Liver (tissue), 9 donors: ENCODE results near the gene WNT2. TPM values are rescaled to one million over a fixed set of nuclear protein-coding genes. Genes with fewer than 3 reads are reported as not detected.

Experiments used
- DNase-seq: peaks from one replicate; pipeline ENCODE4 v3.0.0-alpha.2; 2017; ENCODE audit warnings: low spot score
- H3K27ac ChIP-seq, 2 donors: one replicate each; pipeline ENCODE4 v1.7.0; 2013; ENCODE audit warnings: inconsistent platforms in 2 of 2, low read length in 2 of 2, control low read depth in 1 of 2, low read depth in 1 of 2, mild to moderate bottlenecking in 1 of 2
- H3K27me3 ChIP-seq, 4 donors: one replicate each; pipeline versions ENCODE4 v1.6.1 to v1.7.0; 2013; ENCODE audit warnings: low read length in 3 of 4, inconsistent platforms in 1 of 4, mild to moderate bottlenecking in 1 of 4, moderate library complexity in 1 of 4; ENCODE audit not compliant: control insufficient read depth in 4 of 4, insufficient read depth in 4 of 4
- H3K36me3 ChIP-seq, 4 donors: one replicate each; pipeline versions ENCODE4 v1.6.1 to v1.7.0; 2013; ENCODE audit warnings: low read length in 3 of 4, mild to moderate bottlenecking in 3 of 4, low read depth in 1 of 4, moderate library complexity in 1 of 4; ENCODE audit not compliant: control insufficient read depth in 4 of 4, insufficient read depth in 3 of 4
- H3K4me1 ChIP-seq, 4 donors: one replicate each; pipeline versions ENCODE4 v1.6.1 to v1.7.0; 2013; ENCODE audit warnings: low read length in 3 of 4, mild to moderate bottlenecking in 3 of 4, moderate library complexity in 1 of 4; ENCODE audit not compliant: control insufficient read depth in 4 of 4, insufficient read depth in 4 of 4
- H3K4me3 ChIP-seq, 3 donors: one replicate each; pipeline versions ENCODE4 v1.6.1 to v1.7.0; 2013; ENCODE audit warnings: low read length in 3 of 3, control low read depth in 1 of 3, low read depth in 1 of 3, mild to moderate bottlenecking in 1 of 3
- H3K9ac ChIP-seq, 2 donors: one replicate each; pipeline ENCODE4 v1.7.0; 2013; ENCODE audit warnings: low read length in 2 of 2, mild to moderate bottlenecking in 2 of 2, moderate library complexity in 2 of 2, control low read depth in 1 of 2, low read depth in 1 of 2
- H3K9me3 ChIP-seq, 4 donors: one replicate each; pipeline versions ENCODE4 v1.6.1 to v1.7.0; 2013; ENCODE audit warnings: low read length in 3 of 4; ENCODE audit not compliant: control insufficient read depth in 4 of 4
- ATF3 ChIP-seq: IDR thresholded peaks from 2 replicates; pipeline ENCODE4 v1.6.1; 2016; ENCODE audit warnings: antibody characterized with exemption
- CTCF ChIP-seq: fragments of 150-350 bp; IDR thresholded peaks from 2 replicates; pipeline ENCODE4 v1.5.1; 2017; ENCODE audit warnings: improper control_type of control experiment, low read depth, low read length; ENCODE audit not compliant: missing input control
- EGR1 ChIP-seq, 2 donors: IDR thresholded peaks; 2 replicates each; pipeline ENCODE4 v1.6.1; 2016 to 2018; ENCODE audit warnings: antibody characterized with exemption in 2 of 2, low read depth in 2 of 2
- FOXA1 ChIP-seq: IDR thresholded peaks from 2 replicates; pipeline ENCODE4 v1.6.1; 2016; ENCODE audit warnings: antibody characterized with exemption
- FOXA2 ChIP-seq: IDR thresholded peaks from 2 replicates; pipeline ENCODE4 v1.6.1; 2016; ENCODE audit warnings: antibody characterized with exemption
- GABPA ChIP-seq, 2 donors: IDR thresholded peaks in 1 of 2; conservative IDR thresholded peaks in 1 of 2; 2 replicates each; pipeline ENCODE4 v1.6.1; 2016; ENCODE audit warnings: antibody characterized with exemption in 2 of 2, mild to moderate bottlenecking in 1 of 2, moderate library complexity in 1 of 2
- HNF4A ChIP-seq, 2 donors: conservative IDR thresholded peaks; 2 replicates each; pipeline ENCODE4 v1.6.1; 2016; ENCODE audit warnings: antibody characterized with exemption in 2 of 2, mild to moderate bottlenecking in 2 of 2
- HNF4G ChIP-seq: IDR thresholded peaks from 2 replicates; pipeline ENCODE4 v1.6.1; 2016; ENCODE audit warnings: antibody characterized with exemption
- JUND ChIP-seq, 2 donors: IDR thresholded peaks; 2 replicates each; pipeline ENCODE4 v1.6.1; 2016; ENCODE audit warnings: antibody characterized with exemption in 2 of 2
- MAX ChIP-seq: IDR thresholded peaks from 2 replicates; pipeline ENCODE4 v1.6.1; 2016; ENCODE audit warnings: antibody characterized with exemption
- NR2F2 ChIP-seq: IDR thresholded peaks from 2 replicates; pipeline ENCODE4 v1.6.1; 2016; ENCODE audit warnings: antibody characterized with exemption
- RAD21 ChIP-seq, 2 donors: IDR thresholded peaks; 2 replicates each; pipeline ENCODE4 v1.6.1; 2016; ENCODE audit warnings: antibody characterized with exemption in 2 of 2, mild to moderate bottlenecking in 2 of 2
- REST ChIP-seq: IDR thresholded peaks from 2 replicates; pipeline ENCODE4 v1.6.1; 2016; ENCODE audit warnings: antibody characterized with exemption, mild to moderate bottlenecking
- RXRA ChIP-seq, 2 donors: IDR thresholded peaks; 2 replicates each; pipeline ENCODE4 v1.6.1; 2017 to 2018; ENCODE audit warnings: antibody characterized with exemption in 2 of 2, mild to moderate bottlenecking in 1 of 2
- SP1 ChIP-seq: IDR thresholded peaks from 2 replicates; pipeline ENCODE4 v1.6.1; 2018; ENCODE audit warnings: antibody characterized with exemption, mild to moderate bottlenecking
- TAF1 ChIP-seq: conservative IDR thresholded peaks from 2 replicates; pipeline ENCODE4 v1.6.1; 2016; ENCODE audit warnings: antibody characterized with exemption, mild to moderate bottlenecking
- YY1 ChIP-seq: IDR thresholded peaks from 2 replicates; pipeline ENCODE4 v1.6.1; 2016; ENCODE audit warnings: antibody characterized with exemption, mild to moderate bottlenecking
- WGBS: extraction: QIAGEN DNeasy Blood & Tissue Kit; methylation state at CpG from one replicate; pipeline ENCODE4 v1.1.7; 2013; 5-methylcytosine and 5-hydroxymethylcytosine counted together
- polyA plus RNA-seq, 2 donors: library from polyadenylated mRNA; stranded (reverse) in 1 of 2; unstranded in 1 of 2; fragments of 200-250 nt in 1 of 2; fragments of >200 nt in 1 of 2; fragmentation: Nextera tagmentation in 1 of 2; extraction: Ambion mirVana in 1 of 2; gene quantifications; one replicate each; pipeline versions ENCODE4 v1.2.1 to v1.2.3, GENCODE V29; 2013 to 2015
- total RNA-seq, 2 donors: library from RNA; depleted of rRNA; stranded (reverse); fragments of >200 nt; gene quantifications; one replicate each; pipeline ENCODE4 v1.2.3, GENCODE V29; 2014
- donor health status: healthy.
- donor health status: healthy.
- donor health status: healthy.
- donor health status: healthy.
- donor health status: healthy.

WNT2 gene
- total and polyA plus RNA-seq, 4 donors = 1.1 to 2.0 (median 1.6) TPM

GRCh38 chr7:117283371-117283770, 39.5 kb downstream of the WNT2 start:
- WGBS = 83% methylated on average over 3 of the region's 3 CpGs
- Histone ChIP-seq H3K27me3 (no peaks in the 10 kb centered on the region), H3K4me3 (no peak overlapping the region), H3K9ac (no peak overlapping the region), H3K9me3 (no peaks in the 10 kb centered on the region), H3K27ac (no peak overlapping the region), H3K4me1 (no peaks in the 10 kb centered on the region), H3K36me3 (no peaks in the 10 kb centered on the region)
- no peak for DNase-seq
- no peak for TF ChIP-seq MAX
- no peak for TF ChIP-seq EGR1 (IDR thresholded peaks at IDR 0.05; ENCODE audit: low read depth in 2 of 2)
- TF ChIP-seq SP1 = no peak
- TF ChIP-seq HNF4G = no peak
- TF ChIP-seq YY1 = no peak
- no peak for TF ChIP-seq HNF4A (conservative IDR thresholded peaks at IDR 0.05)
- no peak for TF ChIP-seq FOXA2
- TF ChIP-seq RAD21 (IDR thresholded peaks at IDR 0.05) = no peak
- TF ChIP-seq TAF1 = no peak
- no peak for TF ChIP-seq JUND (IDR thresholded peaks at IDR 0.05)
- TF ChIP-seq NR2F2 = no peak
- TF ChIP-seq GABPA (IDR thresholded peaks at IDR 0.05 in 1 of 2, conservative IDR thresholded peaks at IDR 0.05 in 1 of 2) = no peak
- TF ChIP-seq REST = no peak
- TF ChIP-seq ATF3 = no peak
- TF ChIP-seq CTCF = no peak
- TF ChIP-seq FOXA1 = no peak

- Histone ChIP-seq H3K4me1 (no peaks in the 10 kb centered on the region), H3K27me3 (no peaks in the 10 kb centered on the region), H3K4me3 (no peak overlapping the region), H3K9me3 (no peaks in the 10 kb centered on the region), H3K27ac (no peak overlapping the region), H3K9ac (no peak overlapping the region), H3K36me3 (no peaks in the 10 kb centered on the region)
- no peak for DNase-seq
- TF ChIP-seq MAX (no peak), REST (no peak), YY1 (no peak), SP1 (no peak), JUND (IDR thresholded peaks at IDR 0.05) (no peak), FOXA2 (no peak), HNF4A (conservative IDR thresholded peaks at IDR 0.05) (no peak), CTCF (no peak), FOXA1 (no peak), GABPA (IDR thresholded peaks at IDR 0.05 in 1 of 2, conservative IDR thresholded peaks at IDR 0.05 in 1 of 2) (no peak), ATF3 (no peak), NR2F2 (no peak), RXRA (IDR thresholded peaks at IDR 0.05) (no peak), HNF4G (no peak), TAF1 (no peak), EGR1 (IDR thresholded peaks at IDR 0.05; ENCODE audit: low read depth in 2 of 2) (no peak)
- 46% methylated on average over 1 of the region's 1 CpG for WGBS
Measured at GRCh38 chr7:117282239-117282812, 40.5 kb downstream of the WNT2 start.
